GM12878 (cell line): Measurements from ENCODE around the gene HTR3E.

Source experiments
- BRCA1 ChIP-seq: IDR thresholded peaks from 2 replicates; pipeline ENCODE4 v1.6.1; 2011; ENCODE audit warnings: low read depth, low read length, improper control_type of control experiment
- EGR1 ChIP-seq, 2 experiments: IDR thresholded peaks; 1 replicate in 1 of 2; 2 replicates in 1 of 2; pipeline ENCODE4 v1.6.1; 2011 to 2012; ENCODE audit warnings: low read depth in 2 of 2, low read length in 2 of 2, borderline replicate concordance in 1 of 2, mild to moderate bottlenecking in 1 of 2, moderate library complexity in 1 of 2
- EP300 ChIP-seq, 2 experiments: fragments of 150-350 bp in 1 of 2; IDR thresholded peaks; 2 replicates each; pipeline ENCODE4 v1.6.1; 2011 to 2012; ENCODE audit warnings: low read depth in 2 of 2, low read length in 2 of 2, borderline replicate concordance in 1 of 2, improper control_type of control experiment in 1 of 2, inconsistent platforms in 1 of 2; ENCODE audit not compliant: control insufficient read depth in 1 of 2
- JUNB ChIP-seq: IDR thresholded peaks from 2 replicates; pipeline ENCODE4 v1.6.1; 2016; ENCODE audit warnings: antibody characterized with exemption, mild to moderate bottlenecking
- MTA3 ChIP-seq: IDR thresholded peaks from 2 replicates; pipeline ENCODE4 v1.6.1; 2012; ENCODE audit warnings: low read length, inconsistent platforms, borderline replicate concordance
- PAX5 ChIP-seq: IDR thresholded peaks from 2 replicates; pipeline ENCODE4 v1.6.1; 2011; ENCODE audit warnings: low read depth, low read length, borderline replicate concordance
- SP1 ChIP-seq: IDR thresholded peaks from one replicate; pipeline ENCODE4 v1.6.1; 2011; ENCODE audit warnings: low read depth, low read length
- SREBF1 ChIP-seq: IDR thresholded peaks from 2 replicates; pipeline ENCODE4 v1.6.1; 2012; ENCODE audit warnings: mild to moderate bottlenecking, low read length
- TAF1 ChIP-seq: IDR thresholded peaks from 2 replicates; pipeline ENCODE4 v1.6.1; 2011; ENCODE audit warnings: mild to moderate bottlenecking, low read depth, low read length, borderline replicate concordance
- TF ChIP-seq, protein P1 (sequence below), 3 experiments: IDR thresholded peaks in 2 of 3; conservative IDR thresholded peaks in 1 of 3; 2 replicates each; pipeline ENCODE4 v1.5.1; 2011; ENCODE audit warnings: low read depth in 3 of 3, low read length in 3 of 3, mild to moderate bottlenecking in 3 of 3, control low read depth in 2 of 3, moderate library complexity in 2 of 3, inconsistent platforms in 1 of 3, mixed read lengths in 1 of 3; ENCODE audit not compliant: control insufficient read depth in 2 of 3, insufficient read depth in 1 of 3; ENCODE audit errors: extremely low read depth in 1 of 3
- TF ChIP-seq, protein P2 (sequence below): IDR thresholded peaks from 2 replicates; pipeline ENCODE4 v1.6.1; 2012; ENCODE audit warnings: low read depth, low read length, improper control_type of control experiment
- TF ChIP-seq, protein P3 (sequence below): fragments of 450-650 bp; IDR thresholded peaks from 2 replicates; pipeline ENCODE4 v1.6.1; 2017; ENCODE audit warnings: mild to moderate bottlenecking
- TF ChIP-seq, protein P4 (sequence below): fragments of 450-650 bp; IDR thresholded peaks from 2 replicates; pipeline ENCODE4 v1.6.1; 2016; ENCODE audit warnings: mild to moderate bottlenecking

DNA sequence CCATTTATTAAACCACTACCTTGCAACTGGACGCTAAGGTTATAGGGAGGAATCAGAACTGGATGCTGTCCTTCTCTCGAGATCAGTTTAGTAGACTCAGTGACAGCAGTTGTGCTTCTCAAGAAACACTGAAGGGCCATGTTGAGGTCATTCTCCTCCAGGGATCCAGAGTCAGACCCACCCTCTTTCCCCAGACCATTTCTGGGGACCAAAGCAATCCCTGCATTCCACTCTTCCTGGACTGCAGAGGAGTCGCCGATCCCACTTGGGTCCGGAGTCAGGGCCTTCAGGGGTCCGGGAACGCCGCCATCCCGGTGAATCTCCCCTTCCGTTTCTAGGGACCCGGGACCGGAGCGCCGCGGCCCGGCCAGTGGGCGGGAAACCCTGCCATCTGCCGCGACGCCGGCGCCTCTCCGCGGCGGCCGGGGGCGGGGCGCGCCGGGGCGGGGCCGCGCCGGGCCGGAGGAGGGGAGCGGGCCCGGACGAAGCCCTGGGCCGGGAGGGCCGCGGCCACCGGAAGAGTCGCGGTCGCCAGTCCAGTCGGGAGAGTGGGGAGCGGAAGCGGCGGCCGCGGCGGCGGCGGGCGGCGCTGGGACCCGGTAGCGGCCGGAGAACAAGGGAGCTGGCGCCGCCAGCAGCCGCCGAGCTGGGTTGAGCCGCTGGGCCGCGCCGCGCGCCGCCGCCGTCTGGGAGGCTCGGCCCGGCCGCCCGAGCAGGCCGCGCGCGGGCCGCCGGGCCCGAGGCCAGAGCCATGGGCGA lies 58.2 kb downstream of the HTR3E start, which contains the start of gene DVL3:
- TF ChIP-seq EGR1 (IDR thresholded peaks at IDR 0.05; ENCODE audit: borderline replicate concordance in 1 of 2, low read depth in 2 of 2, low read length in 2 of 2) = peak in 1 of 2 experiments; percentile 38; a peak in 1 of 3 replicates
- TF ChIP-seq JUNB = no peak
- TF ChIP-seq BRCA1 = no peak
- TF ChIP-seq, protein P1, sequence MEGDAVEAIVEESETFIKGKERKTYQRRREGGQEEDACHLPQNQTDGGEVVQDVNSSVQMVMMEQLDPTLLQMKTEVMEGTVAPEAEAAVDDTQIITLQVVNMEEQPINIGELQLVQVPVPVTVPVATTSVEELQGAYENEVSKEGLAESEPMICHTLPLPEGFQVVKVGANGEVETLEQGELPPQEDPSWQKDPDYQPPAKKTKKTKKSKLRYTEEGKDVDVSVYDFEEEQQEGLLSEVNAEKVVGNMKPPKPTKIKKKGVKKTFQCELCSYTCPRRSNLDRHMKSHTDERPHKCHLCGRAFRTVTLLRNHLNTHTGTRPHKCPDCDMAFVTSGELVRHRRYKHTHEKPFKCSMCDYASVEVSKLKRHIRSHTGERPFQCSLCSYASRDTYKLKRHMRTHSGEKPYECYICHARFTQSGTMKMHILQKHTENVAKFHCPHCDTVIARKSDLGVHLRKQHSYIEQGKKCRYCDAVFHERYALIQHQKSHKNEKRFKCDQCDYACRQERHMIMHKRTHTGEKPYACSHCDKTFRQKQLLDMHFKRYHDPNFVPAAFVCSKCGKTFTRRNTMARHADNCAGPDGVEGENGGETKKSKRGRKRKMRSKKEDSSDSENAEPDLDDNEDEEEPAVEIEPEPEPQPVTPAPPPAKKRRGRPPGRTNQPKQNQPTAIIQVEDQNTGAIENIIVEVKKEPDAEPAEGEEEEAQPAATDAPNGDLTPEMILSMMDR (IDR thresholded peaks at IDR 0.05 in 2 of 3, conservative IDR thresholded peaks at IDR 0.05 in 1 of 3; ENCODE audit: control insufficient read depth in 2 of 3, extremely low read depth in 1 of 3, insufficient read depth in 1 of 3, low read depth in 3 of 3, low read length in 3 of 3) = 0 out of 6 replicates have a peak, but pooled peaks of 1 of the 3 experiments have one; percentile 4
- TF ChIP-seq, protein P2, sequence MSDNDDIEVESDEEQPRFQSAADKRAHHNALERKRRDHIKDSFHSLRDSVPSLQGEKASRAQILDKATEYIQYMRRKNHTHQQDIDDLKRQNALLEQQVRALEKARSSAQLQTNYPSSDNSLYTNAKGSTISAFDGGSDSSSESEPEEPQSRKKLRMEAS = no peak
- TF ChIP-seq EP300 (IDR thresholded peaks at IDR 0.05; ENCODE audit: borderline replicate concordance in 1 of 2, control insufficient read depth in 1 of 2, low read depth in 2 of 2, low read length in 2 of 2) = no peak
- 0 out of 2 replicates have a peak, but pooled peaks have one; percentile 22 for TF ChIP-seq TAF1
- TF ChIP-seq, protein P3, sequence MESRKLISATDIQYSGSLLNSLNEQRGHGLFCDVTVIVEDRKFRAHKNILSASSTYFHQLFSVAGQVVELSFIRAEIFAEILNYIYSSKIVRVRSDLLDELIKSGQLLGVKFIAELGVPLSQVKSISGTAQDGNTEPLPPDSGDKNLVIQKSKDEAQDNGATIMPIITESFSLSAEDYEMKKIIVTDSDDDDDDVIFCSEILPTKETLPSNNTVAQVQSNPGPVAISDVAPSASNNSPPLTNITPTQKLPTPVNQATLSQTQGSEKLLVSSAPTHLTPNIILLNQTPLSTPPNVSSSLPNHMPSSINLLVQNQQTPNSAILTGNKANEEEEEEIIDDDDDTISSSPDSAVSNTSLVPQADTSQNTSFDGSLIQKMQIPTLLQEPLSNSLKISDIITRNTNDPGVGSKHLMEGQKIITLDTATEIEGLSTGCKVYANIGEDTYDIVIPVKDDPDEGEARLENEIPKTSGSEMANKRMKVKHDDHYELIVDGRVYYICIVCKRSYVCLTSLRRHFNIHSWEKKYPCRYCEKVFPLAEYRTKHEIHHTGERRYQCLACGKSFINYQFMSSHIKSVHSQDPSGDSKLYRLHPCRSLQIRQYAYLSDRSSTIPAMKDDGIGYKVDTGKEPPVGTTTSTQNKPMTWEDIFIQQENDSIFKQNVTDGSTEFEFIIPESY = no peak
- TF ChIP-seq SP1 = peak; percentile 41
- TF ChIP-seq, protein P4, sequence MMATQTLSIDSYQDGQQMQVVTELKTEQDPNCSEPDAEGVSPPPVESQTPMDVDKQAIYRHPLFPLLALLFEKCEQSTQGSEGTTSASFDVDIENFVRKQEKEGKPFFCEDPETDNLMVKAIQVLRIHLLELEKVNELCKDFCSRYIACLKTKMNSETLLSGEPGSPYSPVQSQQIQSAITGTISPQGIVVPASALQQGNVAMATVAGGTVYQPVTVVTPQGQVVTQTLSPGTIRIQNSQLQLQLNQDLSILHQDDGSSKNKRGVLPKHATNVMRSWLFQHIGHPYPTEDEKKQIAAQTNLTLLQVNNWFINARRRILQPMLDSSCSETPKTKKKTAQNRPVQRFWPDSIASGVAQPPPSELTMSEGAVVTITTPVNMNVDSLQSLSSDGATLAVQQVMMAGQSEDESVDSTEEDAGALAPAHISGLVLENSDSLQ = no peak
- TF ChIP-seq PAX5 = no peak
- no peak for TF ChIP-seq SREBF1
- TF ChIP-seq MTA3 = no peak
